CD4-positive, alpha-beta memory T cell (primary cell): ENCODE results near the gene ANKRD50. TPM values are rescaled to one million over a fixed set of nuclear protein-coding genes. Genes with fewer than 3 reads are reported as not detected.

ENCODE experiments used
- CTCF ChIA-PET: fragments of 350-600 bp; sonication (Branson Sonifier 250); formaldehyde crosslinking; loops from one replicate; lab custom pipeline; 2021; ENCODE audit warnings: inconsistent platforms; ENCODE audit not compliant: partially characterized antibody; lab: Charles Lee
- POLR2A ChIA-PET: fragments of 350-600 bp; sonication (Branson Sonifier 250); formaldehyde crosslinking; loops from one replicate; lab custom pipeline; 2021; ENCODE audit not compliant: partially characterized antibody; lab: Charles Lee
- DNase-seq, 5 donors: peaks; one replicate each; pipeline versions ENCODE4 v3.0.0 to v3.0.0-alpha.2; 2020 to 2022; ENCODE audit warnings: mixed read lengths in 1 of 5
- H3K27ac ChIP-seq: one replicate; pipeline ENCODE4 v1.7.0; 2013; ENCODE audit warnings: low read depth, low read length
- H3K27me3 ChIP-seq: 2 replicates; pipeline ENCODE4 v1.7.0; 2013; ENCODE audit warnings: mild to moderate bottlenecking, low read length, moderate library complexity; ENCODE audit not compliant: insufficient read depth
- H3K36me3 ChIP-seq: 2 replicates; pipeline ENCODE4 v1.7.0; 2013; ENCODE audit warnings: mild to moderate bottlenecking, low read length, moderate library complexity; ENCODE audit not compliant: insufficient read depth
- H3K4me1 ChIP-seq: 2 replicates; pipeline ENCODE4 v1.7.0; 2013; ENCODE audit warnings: mild to moderate bottlenecking, low read length, moderate library complexity; ENCODE audit not compliant: insufficient read depth
- H3K4me3 ChIP-seq, 2 donors: one replicate each; pipeline ENCODE4 v1.7.0; 2013; ENCODE audit warnings: low read length in 2 of 2, mild to moderate bottlenecking in 1 of 2
- H3K9me3 ChIP-seq, 2 donors: one replicate each; pipeline ENCODE4 v1.7.0; 2013; ENCODE audit warnings: low read length in 2 of 2, control low read depth in 1 of 2; ENCODE audit not compliant: control insufficient read depth in 1 of 2
- H3K27ac Mint-ChIP-seq, 7 donors: one replicate each; pipeline ENCODE4 v1.8.0; 2020 to 2021; ENCODE audit warnings: mixed read lengths in 7 of 7, mild to moderate bottlenecking in 6 of 7, inconsistent platforms in 3 of 7, moderate library complexity in 3 of 7
- H3K27me3 Mint-ChIP-seq, 2 donors: one replicate each; pipeline ENCODE4 v1.8.0; 2020 to 2021; ENCODE audit warnings: mixed read lengths in 2 of 2
- H3K36me3 Mint-ChIP-seq, 2 donors: one replicate each; pipeline ENCODE4 v1.8.0; 2020 to 2021; ENCODE audit warnings: mixed read lengths in 2 of 2, inconsistent platforms in 1 of 2, mild to moderate bottlenecking in 1 of 2
- H3K4me1 Mint-ChIP-seq, 4 donors: one replicate each; pipeline ENCODE4 v1.8.0; 2020 to 2021; ENCODE audit warnings: mixed read lengths in 4 of 4, mild to moderate bottlenecking in 1 of 4
- H3K4me3 Mint-ChIP-seq, 8 donors: one replicate each; pipeline ENCODE4 v1.8.0; 2020 to 2021; ENCODE audit warnings: mixed read lengths in 8 of 8, mild to moderate bottlenecking in 7 of 8, moderate library complexity in 6 of 8, inconsistent platforms in 3 of 8
- H3K9me3 Mint-ChIP-seq, 8 donors: one replicate each; pipeline ENCODE4 v1.8.0; 2020 to 2021; ENCODE audit warnings: mixed read lengths in 8 of 8, mild to moderate bottlenecking in 5 of 8, inconsistent platforms in 3 of 8, moderate library complexity in 1 of 8
- intact Hi-C: fragments of 100-400 bp; cut with micrococcal nuclease; formaldehyde crosslinking; loops from one replicate; pipeline ENCODE4 v1.15.1; 2023
- polyA plus RNA-seq, 2 donors: library from polyadenylated mRNA; unstranded; fragments of 300-500 nt; fragmentation: Illumina TruSeq; gene quantifications; one replicate each; pipeline ENCODE4 v1.2.3, GENCODE V29; 2021
- total RNA-seq, 2 experiments: library from RNA; stranded (reverse); gene quantifications; one replicate each; pipeline ENCODE4 v1.2.3, GENCODE V29; 2021

Gene ANKRD50
- total and polyA plus RNA-seq, 4 experiments from 2014 or later = 0.11 to 0.19 (median 0.12) TPM; not detected in 1

DNA sequence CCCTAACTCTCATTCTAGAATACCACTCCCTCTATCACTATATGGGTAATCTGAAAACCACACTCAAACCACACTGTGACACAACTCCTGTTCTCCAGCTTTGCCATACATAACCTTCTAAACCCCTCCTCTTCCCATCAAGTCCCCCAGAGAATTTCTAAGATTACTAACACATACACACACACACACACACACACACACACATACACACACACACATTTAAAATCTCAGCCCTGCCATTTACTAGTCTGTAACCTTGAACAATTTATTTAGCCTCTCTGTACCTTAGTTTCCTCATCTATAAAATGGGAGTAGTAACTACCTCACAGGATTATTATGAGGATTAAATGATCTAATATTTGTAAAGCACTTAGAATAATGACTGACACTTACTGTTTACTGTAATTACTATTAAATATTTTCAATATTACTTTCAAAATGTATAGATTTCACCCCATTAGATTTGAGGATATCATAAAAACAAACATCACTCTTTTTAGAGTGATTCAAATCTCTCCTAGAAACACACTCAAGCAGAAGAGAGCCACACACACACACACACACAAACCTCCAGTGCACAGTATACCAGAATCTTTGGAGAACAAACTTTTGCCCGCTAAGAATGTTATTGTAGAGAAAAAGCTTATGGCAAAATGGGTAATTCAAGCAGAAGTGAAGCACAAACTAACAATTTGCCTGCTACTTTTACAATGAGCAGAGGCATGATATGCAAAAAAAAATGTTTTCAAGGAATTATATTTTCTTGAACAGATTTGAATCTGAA, 3.8 kb downstream of the ANKRD50 start:
- no peaks in the 10 kb centered on the region for H3K36me3 Mint-ChIP-seq
- DNase-seq = no peak
- H3K27ac Mint-ChIP-seq = no peak overlapping the region
- H3K4me3 Mint-ChIP-seq = no peak overlapping the region
- H3K27me3 Mint-ChIP-seq = peaks cover 3 to 10% of the 10 kb centered on the region in 2 donors
- Histone ChIP-seq H3K4me3 (no peak overlapping the region), H3K9me3 (no peaks in the 10 kb centered on the region), H3K4me1 (peaks cover 14% of the 10 kb centered on the region), H3K36me3 (no peaks in the 10 kb centered on the region), H3K27me3 (peaks cover 4% of the 10 kb centered on the region), H3K27ac (no peak overlapping the region)
- ChIA-PET CTCF (no interaction called here), POLR2A (no interaction called here)
- intact Hi-C loops = no loop called here
- peaks cover 4 to 7% (median 4%) of the 10 kb centered on the region in 4 donors for H3K4me1 Mint-ChIP-seq
- H3K9me3 Mint-ChIP-seq = no peaks in the 10 kb centered on the region

- H3K27me3 ChIP-seq = no peaks in the 10 kb centered on the region
- no peak for DNase-seq
- POLR2A ChIA-PET = no interaction called here
- no peak overlapping the region for H3K4me3 Mint-ChIP-seq
- no peaks in the 10 kb centered on the region for H3K4me1 Mint-ChIP-seq
- intact Hi-C loops = no loop called here
- H3K36me3 Mint-ChIP-seq = no peaks in the 10 kb centered on the region
- H3K9me3 ChIP-seq = no peaks in the 10 kb centered on the region
- H3K4me1 ChIP-seq = no peaks in the 10 kb centered on the region
- H3K27me3 Mint-ChIP-seq = peaks cover 2 to 3% of the 10 kb centered on the region in 2 donors
- no peak overlapping the region for H3K4me3 ChIP-seq
- CTCF ChIA-PET = no interaction called here
- no peaks in the 10 kb centered on the region for H3K36me3 ChIP-seq
- no peak overlapping the region for H3K27ac Mint-ChIP-seq
- H3K27ac ChIP-seq = no peak overlapping the region
- H3K9me3 Mint-ChIP-seq = peaks cover 0 to 2% (median 0%) of the 10 kb centered on the region in 8 donors
Measured at GRCh38 chr4:124705393-124705792, 7.1 kb downstream of the ANKRD50 start.

GRCh38 chr4:124703154-124703553, 9.4 kb downstream of the ANKRD50 start:
- no peaks in the 10 kb centered on the region for H3K4me1 Mint-ChIP-seq
- H3K9me3 ChIP-seq = no peaks in the 10 kb centered on the region
- no peak overlapping the region for H3K27ac Mint-ChIP-seq
- ChIA-PET CTCF (no interaction called here), POLR2A (no interaction called here)
- no peak overlapping the region for H3K4me3 Mint-ChIP-seq
- no peaks in the 10 kb centered on the region for H3K36me3 ChIP-seq
- H3K27me3 ChIP-seq = no peaks in the 10 kb centered on the region
- no peak overlapping the region for H3K27ac ChIP-seq
- H3K9me3 Mint-ChIP-seq = peaks cover 0 to 2% (median 0%) of the 10 kb centered on the region in 8 donors
- no peak overlapping the region for H3K4me3 ChIP-seq
- peaks cover 0 to 2% of the 10 kb centered on the region in 2 donors for H3K27me3 Mint-ChIP-seq
- intact Hi-C loops = no loop called here
- no peaks in the 10 kb centered on the region for H3K36me3 Mint-ChIP-seq
- no peak for DNase-seq
- H3K4me1 ChIP-seq = no peaks in the 10 kb centered on the region

DNA sequence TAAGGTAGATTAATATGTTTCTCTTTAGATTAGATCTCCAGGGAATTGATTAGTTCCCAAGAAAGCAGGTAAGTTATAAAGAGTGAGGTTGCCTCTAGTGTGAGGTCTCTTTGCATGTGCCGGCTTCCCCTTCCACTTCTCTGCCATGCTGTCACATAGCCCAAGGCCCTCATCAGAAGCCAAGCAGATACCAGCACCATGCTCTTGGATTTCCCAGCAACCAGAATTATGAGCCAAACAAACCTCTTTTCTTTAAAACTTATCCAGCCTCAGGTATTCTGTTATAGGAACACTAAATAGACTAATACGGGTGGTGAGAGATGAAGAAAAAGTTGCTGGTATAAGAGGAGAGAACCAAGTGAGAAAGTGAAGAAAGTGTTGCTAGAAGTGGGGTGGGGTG, 15.1 kb downstream of the ANKRD50 start:
- no peaks in the 10 kb centered on the region for H3K4me1 ChIP-seq
- CTCF ChIA-PET = no interaction called here
- H3K27me3 ChIP-seq = no peaks in the 10 kb centered on the region
- intact Hi-C loops = no loop called here
- H3K4me3 ChIP-seq = no peak overlapping the region
- H3K9me3 ChIP-seq = no peaks in the 10 kb centered on the region
- POLR2A ChIA-PET = no interaction called here
- H3K9me3 Mint-ChIP-seq = peaks cover 0 to 12% (median under 1%) of the 10 kb centered on the region in 8 donors
- no peaks in the 10 kb centered on the region for H3K36me3 ChIP-seq
- H3K27ac Mint-ChIP-seq = no peak overlapping the region
- H3K27ac ChIP-seq = no peak overlapping the region
- no peaks in the 10 kb centered on the region for H3K4me1 Mint-ChIP-seq
- H3K36me3 Mint-ChIP-seq = no peaks in the 10 kb centered on the region
- DNase-seq = no peak
- H3K4me3 Mint-ChIP-seq = no peak overlapping the region
- H3K27me3 Mint-ChIP-seq = peaks cover 0 to 3% of the 10 kb centered on the region in 2 donors

DNA sequence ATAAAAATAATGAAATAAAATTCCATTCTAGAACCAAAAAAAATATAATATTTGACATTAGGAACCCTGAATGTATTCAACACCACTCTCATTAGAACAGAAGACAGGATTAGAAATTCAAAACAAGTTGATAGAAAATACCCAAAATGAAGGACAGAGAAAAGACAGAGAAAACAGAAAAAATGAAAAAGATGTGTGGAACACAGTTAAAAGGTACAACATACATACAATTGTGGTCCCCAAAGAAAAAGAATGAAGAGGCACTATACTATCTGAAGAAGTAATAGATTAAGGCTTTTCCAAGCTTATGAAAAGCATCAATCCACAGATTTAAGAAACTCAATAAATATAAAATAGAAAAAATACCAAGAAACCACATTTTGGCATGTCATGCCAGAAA, 16.4 kb downstream of the ANKRD50 start:
- no peak overlapping the region for H3K27ac Mint-ChIP-seq
- no peaks in the 10 kb centered on the region for H3K4me1 ChIP-seq
- peaks cover 0 to 12% (median under 1%) of the 10 kb centered on the region in 8 donors for H3K9me3 Mint-ChIP-seq
- H3K36me3 ChIP-seq = no peaks in the 10 kb centered on the region
- H3K4me3 Mint-ChIP-seq = no peak overlapping the region
- DNase-seq = no peak
- CTCF ChIA-PET = no interaction called here
- no peaks in the 10 kb centered on the region for H3K36me3 Mint-ChIP-seq
- no peaks in the 10 kb centered on the region for H3K4me1 Mint-ChIP-seq
- H3K27ac ChIP-seq = no peak overlapping the region
- POLR2A ChIA-PET = no interaction called here
- no peak overlapping the region for H3K4me3 ChIP-seq
- H3K9me3 ChIP-seq = no peaks in the 10 kb centered on the region
- intact Hi-C loops = no loop called here
- H3K27me3 ChIP-seq = no peaks in the 10 kb centered on the region
- peaks cover 0 to 5% of the 10 kb centered on the region in 2 donors for H3K27me3 Mint-ChIP-seq

- no peak overlapping the region for H3K27ac ChIP-seq
- H3K27me3 ChIP-seq = no peaks in the 10 kb centered on the region
- H3K4me1 Mint-ChIP-seq = no peaks in the 10 kb centered on the region
- no peak overlapping the region for H3K27ac Mint-ChIP-seq
- ChIA-PET POLR2A (no interaction called here), CTCF (no interaction called here)
- DNase-seq = no peak
- no peaks in the 10 kb centered on the region for H3K36me3 Mint-ChIP-seq
- no peaks in the 10 kb centered on the region for H3K4me1 ChIP-seq
- intact Hi-C loops = no loop called here
- no peak overlapping the region for H3K4me3 ChIP-seq
- no peaks in the 10 kb centered on the region for H3K9me3 ChIP-seq
- H3K27me3 Mint-ChIP-seq = peaks cover 0 to 5% of the 10 kb centered on the region in 2 donors
- H3K9me3 Mint-ChIP-seq = peaks cover 0 to 12% (median 0%) of the 10 kb centered on the region in 8 donors
- H3K4me3 Mint-ChIP-seq = no peak overlapping the region
- H3K36me3 ChIP-seq = no peaks in the 10 kb centered on the region
Measured at GRCh38 chr4:124694946-124695598, 17.5 kb downstream of the ANKRD50 start.

- ChIA-PET CTCF (no interaction called here), POLR2A (no interaction called here)
- Mint-ChIP-seq H3K27ac (no peak overlapping the region), H3K4me3 (no peak overlapping the region), H3K36me3 (no peaks in the 10 kb centered on the region), H3K4me1 (no peaks in the 10 kb centered on the region), H3K9me3 (peaks cover 0 to 12% (median 0%) of the 10 kb centered on the region in 8 donors), H3K27me3 (peaks cover 0 to 5% of the 10 kb centered on the region in 2 donors)
- no peaks in the 10 kb centered on the region for H3K4me1 ChIP-seq
- intact Hi-C loops = no loop called here
- no peaks in the 10 kb centered on the region for H3K36me3 ChIP-seq
- H3K27me3 ChIP-seq = no peaks in the 10 kb centered on the region
- DNase-seq = no peak
- no peaks in the 10 kb centered on the region for H3K9me3 ChIP-seq
- H3K4me3 ChIP-seq = no peak overlapping the region
- no peak overlapping the region for H3K27ac ChIP-seq
Measured at GRCh38 chr4:124694306-124694705, 18.2 kb downstream of the ANKRD50 start.
